Measurements from ENCODE around the gene GOLGA6L25.
"Not testable (repeated sequence)": the region's sequence is repeated elsewhere in the genome, so short reads cannot be mapped to it uniquely, and the experiment has no call there.

GOLGA6L25 gene

GRCh38 chr15:28553268-28553667, at the start of gene GOLGA6L25:
TSS of gene GOLGA6L25 (plus strand) at chr15:28553568. CDS start at chr15:28553629, 61 bp downstream.
- not testable (repeated sequence) for H3K4me3 ChIP-seq (ENCODE audit: low read length); DNase-seq (ENCODE audit: low read depth)

GRCh38 chr15:28508217-28508889, 45.0 kb upstream of the GOLGA6L25 start:
- not testable (repeated sequence) for H3K4me3 ChIP-seq (ENCODE audit: low read length); DNase-seq (ENCODE audit: low read depth)

GRCh38 chr15:28514128-28514527, 39.2 kb upstream of the GOLGA6L25 start:
- not testable (repeated sequence) for DNase-seq (ENCODE audit: low read depth); H3K4me3 ChIP-seq (ENCODE audit: low read length)

- H3K4me3 ChIP-seq (ENCODE audit: low read length); DNase-seq (ENCODE audit: low read depth): not testable (repeated sequence)
Observed at GRCh38 chr15:28515208-28515607, 38.2 kb upstream of the GOLGA6L25 start.

GRCh38 chr15:28532954-28533353, 20.4 kb upstream of the GOLGA6L25 start, which contains the start of gene GOLGA8G:
TSS of gene GOLGA8G (minus strand) at chr15:28532971. CDS start at chr15:28532909, 62 bp downstream.
- not testable (repeated sequence) for H3K4me3 ChIP-seq (ENCODE audit: low read length); DNase-seq (ENCODE audit: low read depth)

- DNase-seq (ENCODE audit: low read depth); H3K4me3 ChIP-seq (ENCODE audit: low read length): not testable (repeated sequence)
Observed at GRCh38 chr15:28573351-28573750, 20.0 kb downstream of the GOLGA6L25 start.

- H3K4me3 ChIP-seq (ENCODE audit: low read length): peak overlapping the region; percentile 38
- not testable (repeated sequence) for DNase-seq (ENCODE audit: low read depth)
Observed at GRCh38 chr15:28588977-28589606, 35.7 kb downstream of the GOLGA6L25 start.

GRCh38 chr15:28589769-28590168, 36.4 kb downstream of the GOLGA6L25 start:
- DNase-seq (ENCODE audit: low read depth): not testable (repeated sequence)
- H3K4me3 ChIP-seq (ENCODE audit: low read length): peak overlapping the region; percentile 53

- DNase-seq (ENCODE audit: low read depth); H3K4me3 ChIP-seq (ENCODE audit: low read length): not testable (repeated sequence)
Observed at GRCh38 chr15:28592395-28592794, 39.0 kb downstream of the GOLGA6L25 start.

- DNase-seq (ENCODE audit: low read depth); H3K4me3 ChIP-seq (ENCODE audit: low read length): not testable (repeated sequence)
Observed at GRCh38 chr15:28593424-28594129, 40.2 kb downstream of the GOLGA6L25 start.

- not testable (repeated sequence) for H3K4me3 ChIP-seq (ENCODE audit: low read length); DNase-seq (ENCODE audit: low read depth)
Observed at GRCh38 chr15:28597471-28597870, 44.1 kb downstream of the GOLGA6L25 start.

- DNase-seq (ENCODE audit: low read depth); H3K4me3 ChIP-seq (ENCODE audit: low read length): not testable (repeated sequence)
Observed at GRCh38 chr15:28598209-28598608, 44.8 kb downstream of the GOLGA6L25 start.

- not testable (repeated sequence) for DNase-seq (ENCODE audit: low read depth); H3K4me3 ChIP-seq (ENCODE audit: low read length)
Observed at GRCh38 chr15:28602152-28602551, 48.8 kb downstream of the GOLGA6L25 start.

All from AG10803 (cell line).